Adipocyte (in vitro differentiated cells): Measurements from ENCODE around the gene CWC27.

Experiments used
- DNase-seq: peaks from one replicate; pipeline ENCODE4 v3.0.0-alpha.2; 2015; ENCODE audit warnings: low read depth
- H3K27me3 ChIP-seq: replicated peaks from 2 replicates; pipeline ENCODE4 v1.7.0; 2013; ENCODE audit warnings: mild to moderate bottlenecking, low read length, moderate library complexity; ENCODE audit not compliant: control insufficient read depth, insufficient read depth
- H3K36me3 ChIP-seq: 2 replicates; pipeline ENCODE4 v1.7.0; 2013; ENCODE audit warnings: low read length, mild to moderate bottlenecking, moderate library complexity; ENCODE audit not compliant: control insufficient read depth, insufficient read depth, severe bottlenecking
- H3K4me1 ChIP-seq: 2 replicates; pipeline ENCODE4 v1.7.0; 2013; ENCODE audit warnings: mild to moderate bottlenecking, low read length, moderate library complexity; ENCODE audit not compliant: control insufficient read depth, insufficient read depth
- H3K4me3 ChIP-seq: 2 replicates; pipeline ENCODE4 v1.7.0; 2013; ENCODE audit warnings: mild to moderate bottlenecking, low read length, moderate library complexity
- H3K9ac ChIP-seq: 2 replicates; pipeline ENCODE4 v1.7.0; 2013; ENCODE audit warnings: mild to moderate bottlenecking, low read length, moderate library complexity
- H3K9me3 ChIP-seq: 2 replicates; pipeline ENCODE4 v1.7.0; 2013; ENCODE audit warnings: mild to moderate bottlenecking, low read length, moderate library complexity; ENCODE audit not compliant: control insufficient read depth

CWC27 gene

GRCh38 chr5:65035211-65036206, 266.8 kb downstream of the CWC27 start:
- peak overlapping the region; percentile 90 for H3K9ac ChIP-seq
- H3K27me3 ChIP-seq = no peaks in the 10 kb centered on the region
- no peaks in the 10 kb centered on the region for H3K36me3 ChIP-seq
- H3K4me3 ChIP-seq = peak overlapping the region; percentile 85
- H3K9me3 ChIP-seq = no peaks in the 10 kb centered on the region
- DNase-seq = peak; percentile 93
- H3K4me1 ChIP-seq = peaks cover 47% of the 10 kb centered on the region

- no peak overlapping the region for H3K9ac ChIP-seq
- no peaks in the 10 kb centered on the region for H3K27me3 ChIP-seq
- H3K4me1 ChIP-seq = peaks cover 53% of the 10 kb centered on the region
- no peak overlapping the region for H3K4me3 ChIP-seq
- H3K9me3 ChIP-seq = no peaks in the 10 kb centered on the region
- no peaks in the 10 kb centered on the region for H3K36me3 ChIP-seq
- DNase-seq = no peak
Measured at GRCh38 chr5:65037831-65038815, 269.4 kb downstream of the CWC27 start.

GRCh38 chr5:65041296-65042158, 272.8 kb downstream of the CWC27 start:
- DNase-seq = no peak
- no peaks in the 10 kb centered on the region for H3K36me3 ChIP-seq
- H3K4me3 ChIP-seq = no peak overlapping the region
- H3K9me3 ChIP-seq = no peaks in the 10 kb centered on the region
- H3K27me3 ChIP-seq = no peaks in the 10 kb centered on the region
- no peak overlapping the region for H3K9ac ChIP-seq
- H3K4me1 ChIP-seq = peaks cover 32% of the 10 kb centered on the region

- Histone ChIP-seq H3K9me3 (no peaks in the 10 kb centered on the region), H3K4me3 (no peak overlapping the region), H3K36me3 (no peaks in the 10 kb centered on the region), H3K27me3 (no peaks in the 10 kb centered on the region), H3K4me1 (peaks cover 20% of the 10 kb centered on the region), H3K9ac (no peak overlapping the region)
- no peak for DNase-seq
Measured at GRCh38 chr5:65043843-65044359, 275.2 kb downstream of the CWC27 start.

GRCh38 chr5:65047225-65047624, 278.5 kb downstream of the CWC27 start:
- Histone ChIP-seq H3K4me3 (no peak overlapping the region), H3K9ac (no peak overlapping the region), H3K4me1 (peaks cover 15% of the 10 kb centered on the region), H3K36me3 (no peaks in the 10 kb centered on the region), H3K9me3 (no peaks in the 10 kb centered on the region), H3K27me3 (no peaks in the 10 kb centered on the region)
- no peak for DNase-seq

- Histone ChIP-seq H3K4me3 (no peak overlapping the region), H3K36me3 (no peaks in the 10 kb centered on the region), H3K27me3 (no peaks in the 10 kb centered on the region), H3K9ac (no peak overlapping the region), H3K9me3 (no peaks in the 10 kb centered on the region), H3K4me1 (peaks cover 15% of the 10 kb centered on the region)
- no peak for DNase-seq
Measured at GRCh38 chr5:65047948-65048690, 279.4 kb downstream of the CWC27 start.

GRCh38 chr5:65050140-65050539, 281.4 kb downstream of the CWC27 start:
- Histone ChIP-seq H3K4me1 (peaks cover 15% of the 10 kb centered on the region), H3K9ac (no peak overlapping the region), H3K27me3 (no peaks in the 10 kb centered on the region), H3K36me3 (no peaks in the 10 kb centered on the region), H3K9me3 (no peaks in the 10 kb centered on the region), H3K4me3 (no peak overlapping the region)
- no peak for DNase-seq

- Histone ChIP-seq H3K36me3 (no peaks in the 10 kb centered on the region), H3K9me3 (no peaks in the 10 kb centered on the region), H3K4me3 (no peak overlapping the region), H3K27me3 (no peaks in the 10 kb centered on the region), H3K9ac (no peak overlapping the region), H3K4me1 (peaks cover 15% of the 10 kb centered on the region)
- peak; percentile 39 for DNase-seq
Measured at GRCh38 chr5:65050826-65051498, 282.2 kb downstream of the CWC27 start.

GRCh38 chr5:65055938-65056337, 287.2 kb downstream of the CWC27 start:
- Histone ChIP-seq H3K9ac (no peak overlapping the region), H3K4me1 (peaks cover 16% of the 10 kb centered on the region), H3K36me3 (no peaks in the 10 kb centered on the region), H3K9me3 (no peaks in the 10 kb centered on the region), H3K4me3 (no peak overlapping the region), H3K27me3 (no peaks in the 10 kb centered on the region)
- no peak for DNase-seq
